HepG2 (cell line): Measurements from ENCODE around the gene CSNK1D. TPM values are rescaled to one million over a fixed set of nuclear protein-coding genes. Genes with fewer than 3 reads are reported as not detected.

ENCODE experiments used
- FOXO1 ChIP-seq: sonication (generic); formaldehyde crosslinking; IDR thresholded peaks from 2 replicates; pipeline ENCODE4 v1.4.0; 2020; ENCODE audit warnings: missing genetic modification reagents
- HDAC1 ChIP-seq: sonication (generic); formaldehyde crosslinking; IDR thresholded peaks from 2 replicates; pipeline ENCODE4 v1.5.1; 2020; ENCODE audit warnings: mild to moderate bottlenecking, missing genetic modification reagents
- IRF9 ChIP-seq: sonication (generic); formaldehyde crosslinking; IDR thresholded peaks from 2 replicates; pipeline ENCODE4 v1.8.0; 2022; ENCODE audit warnings: missing genetic modification reagents, mild to moderate bottlenecking, borderline replicate concordance
- KMT2A ChIP-seq: sonication (generic); formaldehyde crosslinking; IDR thresholded peaks from 2 replicates; pipeline ENCODE4 v1.4.0; 2020; ENCODE audit warnings: missing genetic modification reagents
- MAF1 ChIP-seq: sonication (generic); formaldehyde crosslinking; IDR thresholded peaks from 2 replicates; pipeline ENCODE4 v1.5.0; 2020; ENCODE audit warnings: missing genetic modification reagents, borderline replicate concordance
- MXD3 ChIP-seq: IDR thresholded peaks from 2 replicates; pipeline ENCODE4 v1.6.1; 2016; ENCODE audit warnings: mild to moderate bottlenecking, missing biosample characterization, missing genetic modification reagents
- MXI1 ChIP-seq: IDR thresholded peaks from 3 replicates; pipeline ENCODE4 v1.6.1; 2012; ENCODE audit warnings: low read depth, low read length, inconsistent platforms, borderline replicate concordance
- NFKB2 ChIP-seq: sonication (generic); formaldehyde crosslinking; IDR thresholded peaks from 2 replicates; pipeline ENCODE4 v1.4.0; 2020; ENCODE audit warnings: missing genetic modification reagents, borderline replicate concordance
- NR2F1 ChIP-seq, 2 experiments: fragments of 450-650 bp in 1 of 2; formaldehyde crosslinking in 1 of 2; IDR thresholded peaks; 2 replicates each; pipeline versions ENCODE4 v1.5.0 to v1.6.1; 2016 to 2020; ENCODE audit warnings: mild to moderate bottlenecking in 1 of 2, missing compliant biosample characterization in 1 of 2, missing genetic modification reagents in 1 of 2, moderate library complexity in 1 of 2
- PATZ1 ChIP-seq: sonication (generic); formaldehyde crosslinking; IDR thresholded peaks from 2 replicates; pipeline ENCODE4 v1.4.0; 2020; ENCODE audit warnings: missing genetic modification reagents
- RXRA ChIP-seq: sonication (generic); formaldehyde crosslinking; IDR thresholded peaks from 2 replicates; pipeline ENCODE4 v1.5.1; 2020; ENCODE audit warnings: missing genetic modification reagents
- SAFB2 ChIP-seq: sonication (generic); formaldehyde crosslinking; IDR thresholded peaks from 2 replicates; pipeline ENCODE4 v1.5.1; 2020; ENCODE audit warnings: missing genetic modification reagents, low read depth, mild to moderate bottlenecking, borderline replicate concordance
- SALL1 ChIP-seq: sonication (generic); formaldehyde crosslinking; IDR thresholded peaks from 2 replicates; pipeline ENCODE4 v1.8.0; 2022; ENCODE audit warnings: mild to moderate bottlenecking, missing genetic modification reagents
- SMAD3 ChIP-seq: sonication (generic); formaldehyde crosslinking; IDR thresholded peaks from 2 replicates; pipeline ENCODE4 v1.4.0; 2020; ENCODE audit warnings: missing genetic modification reagents
- STAG1 ChIP-seq: sonication (generic); formaldehyde crosslinking; IDR thresholded peaks from 2 replicates; pipeline ENCODE4 v1.4.0; 2020; ENCODE audit warnings: missing genetic modification reagents
- UBTF ChIP-seq: sonication (generic); formaldehyde crosslinking; IDR thresholded peaks from 2 replicates; pipeline ENCODE4 v1.4.0; 2020; ENCODE audit warnings: mild to moderate bottlenecking, missing genetic modification reagents
- ZMYM3 ChIP-seq: sonication (generic); formaldehyde crosslinking; IDR thresholded peaks from 2 replicates; pipeline ENCODE4 v1.5.1; 2020; ENCODE audit warnings: mild to moderate bottlenecking, missing genetic modification reagents
- ZNF160 ChIP-seq: sonication (generic); formaldehyde crosslinking; IDR thresholded peaks from 2 replicates; pipeline ENCODE4 v1.8.0; 2022; ENCODE audit warnings: mild to moderate bottlenecking, inconsistent platforms, missing genetic modification reagents
- ZNF292 ChIP-seq: sonication (generic); formaldehyde crosslinking; IDR thresholded peaks from 2 replicates; pipeline ENCODE4 v1.8.1; 2022; ENCODE audit warnings: mild to moderate bottlenecking, low read depth, missing genetic modification reagents, borderline replicate concordance
- ZNF335 ChIP-seq: sonication (generic); formaldehyde crosslinking; IDR thresholded peaks from 2 replicates; pipeline ENCODE4 v1.4.0; 2020; ENCODE audit warnings: missing genetic modification reagents
- ZNF367 ChIP-seq: sonication (generic); formaldehyde crosslinking; IDR thresholded peaks from 2 replicates; pipeline ENCODE4 v1.4.0; 2020; ENCODE audit warnings: missing genetic modification reagents, borderline replicate concordance
- ZNF501 ChIP-seq: sonication (generic); formaldehyde crosslinking; IDR thresholded peaks from 2 replicates; pipeline ENCODE4 v1.5.1; 2020; ENCODE audit warnings: mild to moderate bottlenecking, moderate library complexity, missing genetic modification reagents
- ZSCAN21 ChIP-seq: sonication (generic); formaldehyde crosslinking; IDR thresholded peaks from 2 replicates; pipeline ENCODE4 v1.8.0; 2022; ENCODE audit warnings: mild to moderate bottlenecking, missing genetic modification reagents, moderate library complexity, borderline replicate concordance
- polyA plus RNA-seq, 8 experiments: library from polyadenylated mRNA; depleted of rRNA in 3 of 8; stranded (reverse) in 7 of 8; unstranded in 1 of 8; fragments of >200 nt; fragmentation: Illumina TruSeq in 4 of 8; extraction: Trizol in 4 of 8; gene quantifications; 2 replicates each; pipeline versions ENCODE4 v1.2.1 to v1.2.3, GENCODE V29; 2011 to 2016; ENCODE audit warnings: low read depth in 4 of 8, missing spikeins in 1 of 8, mixed read lengths in 1 of 8; ENCODE audit not compliant: insufficient read depth in 1 of 8
- total RNA-seq, 5 experiments: library from RNA; depleted of rRNA; stranded (reverse); fragments of >200 nt; fragmentation: Illumina TruSeq; extraction: Trizol; gene quantifications; 2 replicates each; pipeline ENCODE4 v1.2.3, GENCODE V29; 2016; ENCODE audit warnings: low read depth in 1 of 5

The CSNK1D gene
- total and polyA plus RNA-seq, 2 of the 13 experiments (the other 11 are each of a cell fraction or from before 2014, with no cell fraction given): 31.5 to 128 TPM

GRCh38 chr17:82300707-82301270, 27.3 kb upstream of the CSNK1D start (continued):
- TF ChIP-seq ZSCAN21 (CRISPR knock-in tag): 0 out of 2 replicates have a peak, but pooled peaks have one; percentile 16
- peak; percentile 38; the same call in 1 of the 2 replicates for TF ChIP-seq SAFB2
- 0 out of 3 replicates have a peak, but pooled peaks have one; percentile 14 for TF ChIP-seq MXI1
- 0 out of 2 replicates have a peak, but pooled peaks have one; percentile 18 for TF ChIP-seq MXD3 (CRISPR knock-in tag)
- TF ChIP-seq ZNF292: peak; percentile 34; the same call in 1 of the 2 replicates
- TF ChIP-seq ZNF335 (CRISPR knock-in tag): no peak
- peak; percentile 80 for TF ChIP-seq ZMYM3 (CRISPR knock-in tag)
- TF ChIP-seq PATZ1 (CRISPR knock-in tag): peak; percentile 80
- TF ChIP-seq NFKB2 (CRISPR knock-in tag): peak; percentile 58; the same call in 1 of the 2 replicates
- 0 out of 2 replicates have a peak, but pooled peaks have one; percentile 16 for TF ChIP-seq FOXO1 (CRISPR knock-in tag)
- TF ChIP-seq ZNF367 (CRISPR knock-in tag): no peak
- TF ChIP-seq NR2F1 (CRISPR knock-in tag; IDR thresholded peaks at IDR 0.05): no peak
- TF ChIP-seq KMT2A (CRISPR knock-in tag): 0 out of 2 replicates have a peak, but pooled peaks have one; percentile 45
- TF ChIP-seq IRF9: peak; percentile 81; the same call in 1 of the 2 replicates
- TF ChIP-seq RXRA (CRISPR knock-in tag): peak; percentile 35; the same call in 1 of the 2 replicates
- 0 out of 2 replicates have a peak, but pooled peaks have one; percentile 32 for TF ChIP-seq ZNF160 (CRISPR knock-in tag)
- peak; percentile 67 for TF ChIP-seq UBTF (CRISPR knock-in tag)
- peak; percentile 76 for TF ChIP-seq HDAC1
- 0 out of 2 replicates have a peak, but pooled peaks have one; percentile 31 for TF ChIP-seq ZNF501 (CRISPR knock-in tag)
- TF ChIP-seq MAF1 (CRISPR knock-in tag): 0 out of 2 replicates have a peak, but pooled peaks have one; percentile 23
- peak; percentile 94 for TF ChIP-seq STAG1 (CRISPR knock-in tag)
- TF ChIP-seq SALL1 (CRISPR knock-in tag): peak; percentile 63; the same call in 1 of the 2 replicates
- TF ChIP-seq SMAD3 (CRISPR knock-in tag): no peak
